IgD-negative memory B cell (primary cell): ENCODE results near the gene TNFRSF11A. TPM values are rescaled to one million over a fixed set of nuclear protein-coding genes. Genes with fewer than 3 reads are reported as not detected.

Experiments used
- H3K27ac Mint-ChIP-seq, 3 donors: one replicate each; pipeline ENCODE4 v1.8.0; 2020 to 2022; ENCODE audit warnings: mild to moderate bottlenecking in 3 of 3, mixed read lengths in 3 of 3, moderate library complexity in 1 of 3
- H3K27me3 Mint-ChIP-seq: one replicate; pipeline ENCODE4 v1.8.0; 2021; ENCODE audit warnings: mixed read lengths
- H3K36me3 Mint-ChIP-seq: one replicate; pipeline ENCODE4 v1.8.0; 2020; ENCODE audit warnings: mild to moderate bottlenecking, mixed read lengths
- H3K4me1 Mint-ChIP-seq, 3 donors: one replicate each; pipeline ENCODE4 v1.8.0; 2020 to 2022; ENCODE audit warnings: mixed read lengths in 3 of 3, mild to moderate bottlenecking in 1 of 3
- H3K4me3 Mint-ChIP-seq, 4 donors: one replicate each; pipeline ENCODE4 v1.8.0; 2020 to 2022; ENCODE audit warnings: mild to moderate bottlenecking in 4 of 4, mixed read lengths in 4 of 4, moderate library complexity in 3 of 4
- H3K9me3 Mint-ChIP-seq, 3 donors: one replicate each; pipeline ENCODE4 v1.8.0; 2020 to 2021; ENCODE audit warnings: mixed read lengths in 3 of 3, mild to moderate bottlenecking in 1 of 3
- polyA plus RNA-seq: library from polyadenylated mRNA; unstranded; fragments of 300-500 nt; fragmentation: Illumina TruSeq; gene quantifications from one replicate; pipeline ENCODE4 v1.2.3, GENCODE V29; 2021

The TNFRSF11A gene
- polyA plus RNA-seq, 1 donor from 2014 or later, result not detected

DNA sequence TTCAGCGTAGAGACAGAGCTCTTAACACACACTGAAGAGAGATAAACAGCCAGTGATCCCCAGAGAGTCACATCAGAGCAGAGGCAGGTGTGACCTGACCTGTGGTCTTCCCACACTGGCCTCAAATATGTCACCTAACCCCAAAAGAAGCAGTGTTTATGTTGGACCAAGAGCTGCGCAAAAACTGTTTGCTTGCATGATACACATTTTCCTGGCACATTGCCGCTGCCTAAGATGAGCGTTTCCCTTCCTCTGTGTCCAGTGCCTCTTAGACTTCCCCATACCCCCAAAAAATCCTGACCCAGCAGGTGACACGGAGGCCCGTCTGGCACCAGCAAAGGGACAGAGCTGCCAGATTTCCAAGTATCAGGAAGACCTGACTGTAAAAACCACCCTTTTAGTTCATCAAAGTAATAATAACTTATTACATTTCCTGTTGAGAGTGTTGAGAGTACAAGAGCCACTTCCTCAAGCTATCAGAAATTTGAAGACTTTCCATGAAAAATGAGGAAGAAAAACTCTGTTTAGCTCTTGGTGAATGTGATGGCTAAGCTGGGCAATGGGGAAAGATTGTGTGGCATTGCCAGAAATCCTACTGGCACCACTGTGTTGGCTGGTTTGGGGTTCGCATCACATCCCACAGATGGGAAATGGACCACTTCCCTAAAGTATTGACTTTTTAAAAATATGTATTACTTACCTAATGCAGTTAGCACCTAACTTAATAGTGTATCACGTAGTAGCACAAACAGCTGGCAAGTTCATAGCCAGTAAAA, 6.7 kb downstream of the TNFRSF11A start:
- Mint-ChIP-seq H3K27me3 (peaks cover 46% of the 10 kb centered on the region), H3K36me3 (peaks cover 3% of the 10 kb centered on the region), H3K27ac (no peak overlapping the region), H3K4me1 (peaks cover 0 to 4% (median 1%) of the 10 kb centered on the region in 3 donors), H3K4me3 (no peak overlapping the region), H3K9me3 (no peaks in the 10 kb centered on the region)

DNA sequence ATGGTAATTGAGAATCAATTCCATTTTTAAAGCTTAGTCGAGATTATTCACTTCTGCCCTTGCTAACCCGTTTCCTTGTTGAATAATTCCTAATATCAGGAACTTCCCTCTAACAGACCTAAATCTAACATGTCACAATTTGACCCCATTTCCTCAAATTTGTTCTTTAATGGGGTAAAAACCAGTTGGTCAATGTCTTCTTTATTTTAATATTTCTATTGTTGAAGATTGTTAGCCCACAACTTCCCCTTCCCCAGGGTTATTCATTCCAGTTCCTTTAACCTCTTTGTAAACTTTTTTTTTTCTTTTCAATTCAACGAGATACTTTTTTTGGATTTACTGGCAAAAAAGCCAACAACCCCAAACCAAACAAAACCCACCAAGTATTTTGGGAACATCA, 7.3 kb downstream of the TNFRSF11A start:
- Mint-ChIP-seq H3K36me3 (peaks cover 3% of the 10 kb centered on the region), H3K4me1 (peaks cover 0 to 4% (median 0%) of the 10 kb centered on the region in 3 donors), H3K4me3 (no peak overlapping the region), H3K27ac (no peak overlapping the region), H3K27me3 (peaks cover 41% of the 10 kb centered on the region), H3K9me3 (no peaks in the 10 kb centered on the region)

DNA sequence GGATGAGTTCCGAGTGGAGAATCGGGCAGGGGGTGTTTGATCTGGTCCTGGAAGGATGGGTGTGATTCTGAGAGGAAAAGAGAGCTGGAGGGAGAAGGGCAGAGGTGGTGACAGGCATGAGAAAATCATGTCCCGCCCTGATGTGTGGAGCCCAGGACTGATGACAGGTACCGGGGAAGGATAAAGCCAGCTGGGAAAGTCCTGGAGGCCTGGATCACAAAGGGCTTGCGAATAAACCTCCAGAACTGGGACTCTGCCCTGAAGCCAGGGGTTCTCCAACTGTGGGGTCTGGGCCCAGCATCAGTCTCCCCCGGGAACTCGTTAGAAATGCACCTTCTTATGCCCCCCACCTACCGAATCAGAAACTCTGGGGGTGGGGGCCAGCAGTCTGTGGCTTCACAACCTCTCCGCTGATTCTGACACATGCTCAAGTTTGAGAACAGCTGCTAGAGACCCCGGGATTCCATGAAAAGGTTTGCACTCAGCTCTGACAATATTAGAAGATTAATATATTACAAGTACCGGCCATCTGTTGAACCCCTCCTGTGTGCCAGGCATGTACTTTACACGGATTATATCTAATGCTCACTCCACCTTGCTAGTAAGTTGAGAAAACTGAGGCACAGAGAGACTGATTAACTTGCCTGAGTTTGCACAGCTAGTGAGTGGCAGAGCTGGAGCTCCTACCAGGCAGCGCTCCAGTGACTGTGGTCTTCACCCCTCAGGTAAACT, 8.0 kb downstream of the TNFRSF11A start:
- H3K36me3 Mint-ChIP-seq, result peaks cover 3% of the 10 kb centered on the region
- H3K4me1 Mint-ChIP-seq, result peaks cover 0 to 4% (median 0%) of the 10 kb centered on the region in 3 donors
- peaks cover 38% of the 10 kb centered on the region for H3K27me3 Mint-ChIP-seq
- H3K9me3 Mint-ChIP-seq, result no peaks in the 10 kb centered on the region
- no peak overlapping the region for H3K27ac Mint-ChIP-seq
- no peak overlapping the region for H3K4me3 Mint-ChIP-seq

- Mint-ChIP-seq H3K27ac (no peak overlapping the region), H3K27me3 (peaks cover 40% of the 10 kb centered on the region), H3K4me1 (peaks cover 0 to 4% (median 0%) of the 10 kb centered on the region in 3 donors), H3K9me3 (no peaks in the 10 kb centered on the region), H3K4me3 (no peak overlapping the region), H3K36me3 (peaks cover 3% of the 10 kb centered on the region)
These were observed 9.0 kb downstream of the TNFRSF11A start for GRCh38 chr18:62334120-62334519.

DNA sequence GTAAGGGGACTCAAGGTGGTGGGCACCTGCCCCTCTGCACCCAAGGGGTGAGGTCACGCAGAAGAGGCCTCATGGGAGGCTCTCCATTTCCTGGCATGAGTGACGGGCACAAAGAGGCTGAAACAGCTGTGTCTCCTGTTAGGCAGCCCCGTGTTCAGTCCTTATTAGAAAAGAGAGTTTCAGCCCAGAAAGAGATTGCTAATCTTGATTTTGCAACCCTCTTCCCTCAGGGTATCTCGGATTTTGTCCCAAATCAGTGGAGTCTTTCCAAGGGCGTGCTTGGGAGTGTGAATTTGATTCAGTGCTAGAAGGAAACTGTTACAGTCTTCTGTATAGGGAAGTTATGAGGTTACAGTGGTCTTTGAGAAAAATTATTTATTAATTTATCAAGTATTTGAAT, 10.4 kb downstream of the TNFRSF11A start:
- Mint-ChIP-seq H3K4me1 (no peaks in the 10 kb centered on the region), H3K27ac (no peak overlapping the region), H3K9me3 (no peaks in the 10 kb centered on the region), H3K4me3 (no peak overlapping the region), H3K27me3 (peaks cover 34% of the 10 kb centered on the region), H3K36me3 (peaks cover 3% of the 10 kb centered on the region)

DNA sequence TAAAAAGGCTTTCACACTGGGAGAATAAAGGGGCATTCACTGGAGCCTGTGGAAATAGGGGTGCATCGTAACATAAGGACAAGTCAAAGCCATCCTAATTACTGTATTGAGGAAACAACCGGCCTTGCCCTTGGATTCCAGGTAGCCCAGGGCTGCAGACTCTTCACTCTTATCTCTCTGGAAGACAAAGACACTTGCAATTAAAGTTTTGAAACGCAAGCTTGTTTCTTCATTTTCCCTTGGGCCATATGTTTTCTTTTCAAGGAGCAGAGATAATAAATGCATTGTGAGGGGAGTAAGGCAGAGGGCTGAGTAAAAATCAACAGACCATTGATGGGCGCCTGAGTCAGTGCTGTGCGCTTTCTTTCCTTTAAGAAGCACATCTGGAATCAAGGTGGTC, 11.5 kb downstream of the TNFRSF11A start:
- H3K4me1 Mint-ChIP-seq, result no peaks in the 10 kb centered on the region
- H3K36me3 Mint-ChIP-seq, result peaks cover 3% of the 10 kb centered on the region
- peaks cover 29% of the 10 kb centered on the region for H3K27me3 Mint-ChIP-seq
- no peak overlapping the region for H3K4me3 Mint-ChIP-seq
- H3K9me3 Mint-ChIP-seq, result no peaks in the 10 kb centered on the region
- H3K27ac Mint-ChIP-seq, result no peak overlapping the region

DNA sequence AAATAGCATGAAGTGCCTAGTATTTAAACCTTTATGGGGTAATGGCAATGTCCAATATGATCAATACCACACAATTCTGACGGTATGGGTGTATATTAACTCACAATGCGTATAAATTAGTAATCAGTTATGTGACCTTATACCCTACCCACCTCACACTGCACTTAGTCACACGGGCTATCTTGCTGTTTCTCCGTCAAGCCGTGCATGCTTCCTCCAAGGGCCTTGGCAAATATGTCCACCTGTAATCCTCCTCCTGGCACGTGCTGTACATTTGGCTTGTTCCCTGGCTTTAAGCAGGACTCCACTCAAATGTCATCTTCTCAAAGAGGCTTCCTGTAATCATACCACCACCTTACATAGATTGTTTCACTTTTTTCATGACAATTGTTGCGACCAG, 12.2 kb downstream of the TNFRSF11A start:
- Mint-ChIP-seq H3K27me3 (peaks cover 25% of the 10 kb centered on the region), H3K9me3 (no peaks in the 10 kb centered on the region), H3K27ac (peak overlapping the region in 1 of 3 donors; percentile 72), H3K4me3 (no peak overlapping the region), H3K36me3 (peaks cover 3% of the 10 kb centered on the region), H3K4me1 (no peaks in the 10 kb centered on the region)

- H3K27ac Mint-ChIP-seq, result peak overlapping the region in 1 of 3 donors; percentile 48
- peaks cover 22% of the 10 kb centered on the region for H3K27me3 Mint-ChIP-seq
These were observed 13.5 kb downstream of the TNFRSF11A start for GRCh38 chr18:62338446-62339105.

GRCh38 chr18:62339106-62339988, 14.2 kb downstream of the TNFRSF11A start:
- Mint-ChIP-seq H3K4me3 (peak overlapping the region in 1 of 4 donors; percentile 34), H3K9me3 (no peaks in the 10 kb centered on the region), H3K36me3 (peaks cover 3% of the 10 kb centered on the region), H3K4me1 (no peaks in the 10 kb centered on the region), H3K27me3 (peaks cover 20% of the 10 kb centered on the region), H3K27ac (peak overlapping the region in 1 of 3 donors; percentile 48)

More at GRCh38 chr18:62338446-62339105, 13.5 kb downstream of the TNFRSF11A start:
- no peak overlapping the region for H3K4me3 Mint-ChIP-seq
- H3K9me3 Mint-ChIP-seq, result no peaks in the 10 kb centered on the region
- peaks cover 3% of the 10 kb centered on the region for H3K36me3 Mint-ChIP-seq
- no peaks in the 10 kb centered on the region for H3K4me1 Mint-ChIP-seq

GRCh38 chr18:62340996-62341395, 15.9 kb downstream of the TNFRSF11A start:
- peaks cover 17% of the 10 kb centered on the region for H3K27me3 Mint-ChIP-seq
- H3K4me1 Mint-ChIP-seq, result no peaks in the 10 kb centered on the region
- peaks cover 3% of the 10 kb centered on the region for H3K36me3 Mint-ChIP-seq
- H3K4me3 Mint-ChIP-seq, result no peak overlapping the region
- no peak overlapping the region for H3K27ac Mint-ChIP-seq
- H3K9me3 Mint-ChIP-seq, result no peaks in the 10 kb centered on the region

GRCh38 chr18:62341473-62341872, 16.4 kb downstream of the TNFRSF11A start:
- no peaks in the 10 kb centered on the region for H3K4me1 Mint-ChIP-seq
- H3K4me3 Mint-ChIP-seq, result no peak overlapping the region
- H3K27me3 Mint-ChIP-seq, result peaks cover 17% of the 10 kb centered on the region
- peaks cover under 1% of the 10 kb centered on the region for H3K36me3 Mint-ChIP-seq
- H3K9me3 Mint-ChIP-seq, result no peaks in the 10 kb centered on the region
- H3K27ac Mint-ChIP-seq, result no peak overlapping the region

GRCh38 chr18:62342884-62343283, 17.8 kb downstream of the TNFRSF11A start:
- H3K9me3 Mint-ChIP-seq, result no peaks in the 10 kb centered on the region
- no peak overlapping the region for H3K4me3 Mint-ChIP-seq
- no peaks in the 10 kb centered on the region for H3K36me3 Mint-ChIP-seq
- H3K27ac Mint-ChIP-seq, result no peak overlapping the region
- peaks cover 12% of the 10 kb centered on the region for H3K27me3 Mint-ChIP-seq
- H3K4me1 Mint-ChIP-seq, result peaks cover 0 to 2% (median 0%) of the 10 kb centered on the region in 3 donors

GRCh38 chr18:62343316-62343715, 18.2 kb downstream of the TNFRSF11A start:
- Mint-ChIP-seq H3K4me1 (peaks cover 0 to 2% (median 0%) of the 10 kb centered on the region in 3 donors), H3K4me3 (no peak overlapping the region), H3K36me3 (no peaks in the 10 kb centered on the region), H3K27me3 (peaks cover 12% of the 10 kb centered on the region), H3K27ac (no peak overlapping the region), H3K9me3 (no peaks in the 10 kb centered on the region)

GRCh38 chr18:62345909-62346308, 20.8 kb downstream of the TNFRSF11A start:
- Mint-ChIP-seq H3K4me3 (no peak overlapping the region), H3K4me1 (peaks cover 0 to 2% (median 0%) of the 10 kb centered on the region in 3 donors), H3K9me3 (no peaks in the 10 kb centered on the region), H3K27ac (no peak overlapping the region), H3K27me3 (peaks cover 3% of the 10 kb centered on the region), H3K36me3 (no peaks in the 10 kb centered on the region)
